PC-9 (cell line): ENCODE measurements around the gene SLC6A4. TPM values are rescaled to one million over a fixed set of nuclear protein-coding genes. Genes with fewer than 3 reads are reported as not detected.
"Not testable (repeated sequence)": the region's sequence is repeated elsewhere in the genome, so short reads cannot be mapped to it uniquely, and the experiment has no call there.

Source experiments
- BruUV-seq: library from RNA; stranded (reverse); fragments of 400-500 nt; replicated peaks from 2 replicates; lab custom pipeline; 2021; lab: Mats Ljungman, UMichigan
- CTCF ChIA-PET: fragments of 300-600 bp; sonication (Branson Sonifier 250); formaldehyde crosslinking; loops from one replicate; lab custom pipeline; 2022; ENCODE audit warnings: antibody characterized with exemption; lab: Charles Lee
- POLR2A ChIA-PET: fragments of 300-600 bp; sonication (Branson Sonifier 250); formaldehyde crosslinking; loops from one replicate; lab custom pipeline; 2022; ENCODE audit warnings: antibody characterized with exemption; ENCODE audit not compliant: unreplicated experiment; lab: Charles Lee
- DNase-seq, 2 experiments: peaks; one replicate each; pipeline versions ENCODE4 v3.0.0 to v3.0.0-alpha.2; 2015 to 2022; ENCODE audit warnings: mixed read lengths in 1 of 2
- H2AFZ ChIP-seq: fragments of 200-600 bp; sonication (generic); 2 replicates; pipeline ENCODE4 v1.8.1; 2017; ENCODE audit warnings: antibody characterized with exemption
- H3F3A ChIP-seq: fragments of 200-600 bp; sonication (generic); 2 replicates; pipeline ENCODE4 v1.8.1; 2017; ENCODE audit warnings: antibody characterized with exemption, mild to moderate bottlenecking, low read depth; ENCODE audit not compliant: insufficient read depth
- H3K27ac ChIP-seq: fragments of 200-600 bp; sonication (generic); 2 replicates; pipeline ENCODE4 v1.6.1; 2016; ENCODE audit warnings: mixed run types
- H3K27me3 ChIP-seq: fragments of 200-600 bp; sonication (generic); 2 replicates; pipeline ENCODE4 v1.6.1; 2016; ENCODE audit warnings: low read depth, mixed run types; ENCODE audit not compliant: insufficient read depth
- H3K36me3 ChIP-seq: fragments of 200-600 bp; sonication (generic); 2 replicates; pipeline ENCODE4 v1.6.1; 2016; ENCODE audit warnings: low read depth, mixed run types
- H3K4me1 ChIP-seq: fragments of 200-600 bp; sonication (generic); replicated peaks from 2 replicates; pipeline ENCODE4 v1.6.1; 2016; ENCODE audit warnings: mixed run types; ENCODE audit not compliant: insufficient read depth
- H3K4me2 ChIP-seq: fragments of 200-600 bp; sonication (generic); 2 replicates; pipeline ENCODE4 v1.6.1; 2017; ENCODE audit warnings: mixed run types
- H3K4me3 ChIP-seq: fragments of 200-600 bp; sonication (generic); 2 replicates; pipeline ENCODE4 v1.6.1; 2016; ENCODE audit warnings: mixed run types
- H3K79me2 ChIP-seq: fragments of 200-600 bp; sonication (generic); 2 replicates; pipeline ENCODE4 v1.6.1; 2017; ENCODE audit warnings: low read depth, mixed run types
- H3K9me2 ChIP-seq: fragments of 200-600 bp; sonication (generic); 2 replicates; pipeline ENCODE4 v1.8.1; 2017; ENCODE audit warnings: mild to moderate bottlenecking; ENCODE audit not compliant: insufficient read depth
- H3K9me3 ChIP-seq: fragments of 200-600 bp; sonication (generic); 2 replicates; pipeline ENCODE4 v1.8.1; 2016; ENCODE audit warnings: low read depth; ENCODE audit not compliant: insufficient read depth
- H4K20me1 ChIP-seq: fragments of 200-600 bp; sonication (generic); 2 replicates; pipeline ENCODE4 v1.8.1; 2017; ENCODE audit not compliant: insufficient read depth
- CTCF ChIP-seq: fragments of 200-600 bp; sonication (generic); conservative IDR thresholded peaks from 2 replicates; pipeline ENCODE4 v1.6.1; 2017; ENCODE audit warnings: mixed run types, antibody characterized with exemption, mild to moderate bottlenecking, moderate library complexity
- EZH2 ChIP-seq: fragments of 200-600 bp; sonication (generic); IDR thresholded peaks from 2 replicates; pipeline ENCODE4 v1.8.0; 2017; ENCODE audit warnings: antibody characterized with exemption, low read depth
- intact Hi-C: fragments of 100-400 bp; cut with micrococcal nuclease; formaldehyde crosslinking; loops from one replicate; pipeline ENCODE4 v1.10.0; 2022; ENCODE audit not compliant: unreplicated experiment
- total RNA-seq: library from RNA; stranded (reverse); gene quantifications from 2 replicates; pipeline ENCODE4 v1.2.3, GENCODE V29; 2021

Gene SLC6A4
- total RNA-seq, 1 experiment from 2014 or later, result not detected

GRCh38 chr17:30232015-30232823 lies 3.3 kb downstream of the SLC6A4 start:
- no peak overlapping the region for H2AFZ ChIP-seq
- BruUV-seq, result no TSS peak
- TF ChIP-seq CTCF (no peak), EZH2 (no peak)
- H3K36me3 ChIP-seq, result no peaks in the 10 kb centered on the region
- ChIA-PET POLR2A (no interaction called here), CTCF (interaction anchor here (0.6 to 0.9 kb wide), 2 partner anchors 12 to 127 kb away, joined by 3 to 4 read pairs; no protein-coding TSS in a partner anchor)
- H3K27me3 ChIP-seq, result peaks cover 37% of the 10 kb centered on the region
- no peak for DNase-seq
- H3F3A ChIP-seq, result peaks cover under 1% of the 10 kb centered on the region; the same call in 1 of the 2 replicates
- peaks cover 3% of the 10 kb centered on the region; the same call in 1 of the 2 replicates for H3K4me1 ChIP-seq
- no peak overlapping the region for H3K27ac ChIP-seq
- no peaks in the 10 kb centered on the region for H4K20me1 ChIP-seq
- intact Hi-C loops, result no loop called here
- no peak overlapping the region for H3K4me3 ChIP-seq
- no peaks in the 10 kb centered on the region for H3K79me2 ChIP-seq
- no peak overlapping the region for H3K4me2 ChIP-seq
- no peaks in the 10 kb centered on the region for H3K9me3 ChIP-seq
- no peaks in the 10 kb centered on the region for H3K9me2 ChIP-seq

GRCh38 chr17:30230596-30231125 lies 4.8 kb downstream of the SLC6A4 start:
- TF ChIP-seq EZH2 (no peak), CTCF (no peak)
- Histone ChIP-seq H3K79me2 (no peaks in the 10 kb centered on the region), H3K9me2 (no peaks in the 10 kb centered on the region), H3F3A (peaks cover 12% of the 10 kb centered on the region), H3K27ac (no peak overlapping the region), H3K4me2 (no peak overlapping the region), H3K27me3 (peaks cover 26% of the 10 kb centered on the region), H4K20me1 (no peaks in the 10 kb centered on the region), H3K4me3 (no peak overlapping the region), H2AFZ (no peak overlapping the region), H3K36me3 (no peaks in the 10 kb centered on the region), H3K4me1 (peaks cover 18% of the 10 kb centered on the region), H3K9me3 (no peaks in the 10 kb centered on the region)
- intact Hi-C loops, result no loop called here
- BruUV-seq, result no TSS peak
- ChIA-PET POLR2A (no interaction called here), CTCF (no interaction called here)
- DNase-seq, result no peak

- H3K9me2 ChIP-seq, intact Hi-C loops, H3K4me2 ChIP-seq, H3K79me2 ChIP-seq, H2AFZ ChIP-seq, DNase-seq, H3K9me3 ChIP-seq, H4K20me1 ChIP-seq, BruUV-seq, H3K36me3 ChIP-seq, POLR2A ChIA-PET, H3K4me3 ChIP-seq, H3K27ac ChIP-seq, CTCF ChIA-PET: not testable (repeated sequence)
- H3K4me1 ChIP-seq, result peaks cover 25% of the 10 kb centered on the region
- peaks cover 19% of the 10 kb centered on the region for H3K27me3 ChIP-seq
- H3F3A ChIP-seq, result peaks cover 18% of the 10 kb centered on the region
Observed at GRCh38 chr17:30230009-30230408, 5.5 kb downstream of the SLC6A4 start.
